PC-3 (cell line): ENCODE data around the gene IARS2. TPM values are rescaled to one million over a fixed set of nuclear protein-coding genes. Genes with fewer than 3 reads are reported as not detected.

Experiments
- ATAC-seq: fragments of 200-7000 bp; cut with Tn5 transposase; 2 replicates; pipeline ENCODE4 v1.9.1; 2020; ENCODE audit warnings: mild to moderate bottlenecking, moderate library complexity
- BruUV-seq: library from RNA; stranded (reverse); fragments of 400-500 nt; replicated peaks from 2 replicates; lab custom pipeline; 2021; lab: Mats Ljungman, UMichigan
- CTCF ChIA-PET: fragments of 300-600 bp; sonication (Branson Sonifier 250); formaldehyde crosslinking; loops from one replicate; lab custom pipeline; 2022; ENCODE audit warnings: antibody characterized with exemption; lab: Charles Lee
- POLR2A ChIA-PET: fragments of 300-600 bp; sonication (Branson Sonifier 250); formaldehyde crosslinking; loops from one replicate; lab custom pipeline; 2022; ENCODE audit warnings: antibody characterized with exemption; ENCODE audit not compliant: unreplicated experiment; lab: Charles Lee
- DNase-seq: peaks from one replicate; pipeline ENCODE4 v3.0.0-alpha.2; 2015
- H2AFZ ChIP-seq: fragments of 300-600 bp; sonication (generic); 2 replicates; pipeline ENCODE4 v1.6.0; 2016; ENCODE audit warnings: antibody characterized with exemption, low read length
- H3F3A ChIP-seq: fragments of 300-600 bp; sonication (generic); one replicate; pipeline ENCODE4 v1.6.0; 2017; ENCODE audit warnings: antibody characterized with exemption, low read length, control low read depth, mild to moderate bottlenecking; ENCODE audit not compliant: unreplicated experiment
- H3K27ac ChIP-seq: fragments of 300-600 bp; sonication (generic); 2 replicates; pipeline ENCODE4 v1.5.1; 2016; ENCODE audit warnings: mild to moderate bottlenecking, low read length
- H3K27me3 ChIP-seq: fragments of 300-600 bp; sonication (generic); 2 replicates; pipeline ENCODE4 v1.6.1; 2016; ENCODE audit warnings: low read length, mixed read lengths
- H3K36me3 ChIP-seq: fragments of 300-600 bp; sonication (generic); 2 replicates; pipeline ENCODE4 v1.6.1; 2016; ENCODE audit warnings: low read depth, mixed run types, low read length, mixed read lengths
- H3K4me1 ChIP-seq: fragments of 300-600 bp; sonication (generic); 2 replicates; pipeline ENCODE4 v1.5.1; 2016; ENCODE audit warnings: low read length; ENCODE audit not compliant: insufficient read depth
- H3K4me2 ChIP-seq: fragments of 300-600 bp; sonication (generic); 2 replicates; pipeline ENCODE4 v1.6.0; 2016; ENCODE audit warnings: low read length
- H3K4me3 ChIP-seq: fragments of 300-600 bp; sonication (generic); 2 replicates; pipeline ENCODE4 v1.5.1; 2016; ENCODE audit warnings: mild to moderate bottlenecking, low read length, mixed read lengths
- H3K79me2 ChIP-seq: fragments of 300-600 bp; sonication (generic); 2 replicates; pipeline ENCODE4 v1.6.1; 2017; ENCODE audit warnings: low read length, mixed read lengths
- H3K9ac ChIP-seq: fragments of 300-600 bp; sonication (generic); 2 replicates; pipeline ENCODE4 v1.6.0; 2016; ENCODE audit warnings: mild to moderate bottlenecking, low read length
- H3K9me2 ChIP-seq: fragments of 300-600 bp; sonication (generic); replicated peaks from 2 replicates; pipeline ENCODE4 v1.6.1; 2016; ENCODE audit warnings: mixed run types, low read length, mixed read lengths
- H3K9me3 ChIP-seq: fragments of 300-600 bp; sonication (generic); 2 replicates; pipeline ENCODE4 v1.6.1; 2016; ENCODE audit warnings: low read length, mixed read lengths
- H4K20me1 ChIP-seq: fragments of 300-600 bp; sonication (generic); 2 replicates; pipeline ENCODE4 v1.6.1; 2016; ENCODE audit warnings: low read length, mixed read lengths
- CTCF ChIP-seq: fragments of 300-600 bp; sonication (generic); conservative IDR thresholded peaks from 2 replicates; pipeline ENCODE4 v1.5.1; 2017; ENCODE audit warnings: antibody characterized with exemption, low read depth, mild to moderate bottlenecking, low read length
- EZH2 ChIP-seq: fragments of 300-600 bp; sonication (generic); IDR thresholded peaks from one replicate; pipeline ENCODE4 v1.6.1; 2017; ENCODE audit warnings: antibody characterized with exemption, mild to moderate bottlenecking, low read length; ENCODE audit not compliant: unreplicated experiment
- EZH2phosphoT487 ChIP-seq: fragments of 300-600 bp; sonication (generic); IDR thresholded peaks from 2 replicates; pipeline ENCODE4 v1.6.1; 2018; ENCODE audit warnings: mild to moderate bottlenecking, antibody characterized with exemption, low read length, borderline replicate concordance
- intact Hi-C: fragments of 100-400 bp; cut with micrococcal nuclease; formaldehyde crosslinking; loops from 2 replicates; pipeline ENCODE4 v1.9.0; 2023
- total RNA-seq: library from RNA; depleted of rRNA; stranded (reverse); fragments of >200 nt; gene quantifications from 2 replicates; pipeline ENCODE4 v1.2.3, GENCODE V29; 2014

Gene IARS2
- total RNA-seq, 1 experiment from 2014 or later, result 152 TPM

DNA sequence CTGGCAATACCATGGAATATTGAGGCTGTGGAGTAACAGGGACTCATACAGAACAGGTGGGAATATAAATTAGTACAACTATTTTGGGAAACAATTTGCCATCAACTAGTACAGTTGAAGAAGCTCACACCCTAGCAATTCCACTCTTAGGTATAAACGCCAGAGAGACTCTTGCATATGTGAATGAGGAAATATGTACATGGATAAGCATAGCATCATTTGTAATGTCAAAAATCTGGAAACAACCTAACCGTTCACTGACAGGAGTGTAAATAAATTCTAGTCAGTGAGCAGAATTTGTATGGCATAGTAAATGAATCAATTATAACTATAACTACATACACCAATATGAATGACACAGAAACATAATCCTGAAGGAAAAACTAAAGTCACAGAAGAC, 94.6 kb downstream of the IARS2 start:
- no peaks in the 10 kb centered on the region for H3K27me3 ChIP-seq
- intact Hi-C loops, result loop anchor here (5.0 kb wide), 1 partner anchor 544 kb away; no protein-coding TSS in a partner anchor
- H3K4me2 ChIP-seq, result no peak overlapping the region
- no peaks in the 10 kb centered on the region for H3K9me2 ChIP-seq
- no peak overlapping the region for H2AFZ ChIP-seq
- ATAC-seq (no peak), DNase-seq (no peak)
- TF ChIP-seq CTCF, result no peak
- no peak for TF ChIP-seq EZH2
- no peak for TF ChIP-seq EZH2phosphoT487
- no peaks in the 10 kb centered on the region for H3K79me2 ChIP-seq
- ChIA-PET CTCF (interaction anchor here (0.7 kb wide), 1 partner anchor 43 kb away, joined by 9 read pairs; no protein-coding TSS in a partner anchor), POLR2A (no interaction called here)
- peaks cover 31% of the 10 kb centered on the region for H3K36me3 ChIP-seq
- H3K9ac ChIP-seq, result no peak overlapping the region
- H3K27ac ChIP-seq, result no peak overlapping the region
- H3K9me3 ChIP-seq, result no peaks in the 10 kb centered on the region
- no peak overlapping the region for H3K4me3 ChIP-seq
- H4K20me1 ChIP-seq, result no peaks in the 10 kb centered on the region
- no TSS peak for BruUV-seq
- no peaks in the 10 kb centered on the region for H3F3A ChIP-seq
- H3K4me1 ChIP-seq, result no peaks in the 10 kb centered on the region

DNA sequence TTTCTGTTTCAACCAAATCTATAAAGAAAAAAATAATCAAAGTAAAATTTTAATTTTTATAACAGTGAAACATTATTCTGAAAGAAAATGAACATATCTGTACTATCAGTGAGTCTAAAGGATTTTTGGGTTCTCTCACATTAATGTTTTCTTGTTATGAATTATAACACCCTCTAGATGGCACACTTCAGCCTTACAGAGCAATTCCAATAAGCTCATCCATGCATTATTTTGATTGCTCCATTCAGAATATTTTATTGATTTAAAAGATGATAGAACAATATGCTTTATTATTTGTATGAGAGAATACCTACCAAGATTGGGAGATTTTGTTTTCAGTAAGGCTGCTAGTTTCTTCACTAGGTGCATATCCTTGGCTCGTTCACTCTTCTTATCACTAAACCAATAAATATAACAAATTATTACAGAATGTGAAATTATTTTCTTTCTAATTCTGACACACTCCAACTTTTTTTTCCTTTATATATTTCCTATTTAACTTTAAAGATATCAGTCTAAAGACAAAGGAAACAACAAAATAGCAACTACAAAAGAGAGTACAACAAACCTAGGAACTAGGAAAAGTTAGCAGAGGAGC, 95.9 kb downstream of the IARS2 start:
- no TSS peak for BruUV-seq
- Histone ChIP-seq H3F3A (no peaks in the 10 kb centered on the region), H3K27ac (no peak overlapping the region), H3K4me1 (no peaks in the 10 kb centered on the region), H3K36me3 (peaks cover 33% of the 10 kb centered on the region), H3K27me3 (no peaks in the 10 kb centered on the region), H3K4me3 (no peak overlapping the region), H3K9me2 (no peaks in the 10 kb centered on the region), H3K4me2 (no peak overlapping the region), H3K79me2 (no peaks in the 10 kb centered on the region), H4K20me1 (no peaks in the 10 kb centered on the region), H3K9ac (no peak overlapping the region), H3K9me3 (no peaks in the 10 kb centered on the region), H2AFZ (no peak overlapping the region)
- peak; percentile 48 for ATAC-seq
- CTCF ChIA-PET, result interaction anchor here (0.5 to 1.0 kb wide), 9 partner anchors 8 to 544 kb away, joined by 3 to 6 read pairs (median 4); no protein-coding TSS in a partner anchor
- intact Hi-C loops, result loop anchor here (1.0 to 5.0 kb wide), 2 partner anchors 27 to 542 kb away; no protein-coding TSS in a partner anchor
- POLR2A ChIA-PET, result interaction anchor here (0.7 kb wide), 1 partner anchor 165 kb away, joined by 5 read pairs; no protein-coding TSS in a partner anchor
- TF ChIP-seq EZH2phosphoT487 (no peak), EZH2 (no peak), CTCF (peak; percentile 77)
- DNase-seq, result peak; percentile 58

GRCh38 chr1:220195701-220196100, 101.8 kb downstream of the IARS2 start:
- Histone ChIP-seq H3K9me2 (no peaks in the 10 kb centered on the region), H3K36me3 (peaks cover 29% of the 10 kb centered on the region), H3K9ac (no peak overlapping the region), H3K27me3 (no peaks in the 10 kb centered on the region), H2AFZ (no peak overlapping the region), H3K9me3 (no peaks in the 10 kb centered on the region), H4K20me1 (no peaks in the 10 kb centered on the region), H3K79me2 (no peaks in the 10 kb centered on the region), H3K27ac (no peak overlapping the region), H3K4me3 (no peak overlapping the region), H3F3A (no peaks in the 10 kb centered on the region), H3K4me1 (peaks cover 17% of the 10 kb centered on the region; the same call in 1 of the 2 replicates), H3K4me2 (no peak overlapping the region)
- intact Hi-C loops, result no loop called here
- POLR2A ChIA-PET, result no interaction called here
- DNase-seq (no peak), ATAC-seq (no peak)
- BruUV-seq, result no TSS peak
- TF ChIP-seq EZH2 (no peak), EZH2phosphoT487 (no peak), CTCF (no peak)
- CTCF ChIA-PET, result interaction anchor here (0.7 to 1.2 kb wide), 2 partner anchors 23 to 205 kb away, joined by 3 read pairs; no protein-coding TSS in a partner anchor
